Endothelial cell of umbilical vein (primary cell): ENCODE results near the gene PPP1R12A. TPM values are rescaled to one million over a fixed set of nuclear protein-coding genes. Genes with fewer than 3 reads are reported as not detected.

Experiments
- BruUV-seq: library from RNA; stranded (reverse); fragments of 400-500 nt; replicated peaks from 2 replicates; lab custom pipeline; 2021; lab: Mats Ljungman, UMichigan
- CTCF ChIA-PET: fragments of 300-600, 350-600 bp; sonication (Branson Sonifier 250); formaldehyde crosslinking; loops from one replicate; lab custom pipeline; 2021; ENCODE audit warnings: antibody characterized with exemption, inconsistent platforms; lab: Charles Lee
- POLR2A ChIA-PET: fragments of 300-600, 350-600 bp; sonication (Branson Sonifier 250); formaldehyde crosslinking; loops from one replicate; lab custom pipeline; 2021; ENCODE audit warnings: antibody characterized with exemption, inconsistent platforms; lab: Charles Lee
- DNase-seq: peaks from one replicate; pipeline ENCODE4 v3.0.0-alpha.2; 2011; ENCODE audit warnings: low read depth, low spot score
- FAIRE-seq: peaks from 2 replicates; lab custom pipeline; 2011; peaks lifted over from hg19 to GRCh38; lab: Jason Lieb, UNC
- H2AFZ ChIP-seq: 2 replicates; pipeline ENCODE4 v1.6.0; 2012; ENCODE audit warnings: low read depth, low read length, control low read depth, inconsistent platforms
- H3K27ac ChIP-seq: 2 replicates; pipeline ENCODE4 v1.5.1; 2011; ENCODE audit warnings: low read depth, mild to moderate bottlenecking, control low read depth, low read length, moderate library complexity; ENCODE audit not compliant: insufficient read depth
- H3K27me3 ChIP-seq, 2 experiments: 2 replicates each; pipeline versions ENCODE4 v1.6.0 to v1.6.1; 2011; ENCODE audit warnings: low read length in 2 of 2, mixed read lengths in 1 of 2; ENCODE audit not compliant: control insufficient read depth in 2 of 2, insufficient read depth in 2 of 2
- H3K36me3 ChIP-seq, 2 experiments: 2 replicates in 1 of 2; 3 replicates in 1 of 2; pipeline ENCODE4 v1.5.1; 2011; ENCODE audit warnings: low read length in 2 of 2, mild to moderate bottlenecking in 1 of 2, moderate library complexity in 1 of 2; ENCODE audit not compliant: control insufficient read depth in 2 of 2, insufficient read depth in 2 of 2; ENCODE audit errors: extremely low read depth in 1 of 2
- H3K4me1 ChIP-seq: 3 replicates; pipeline ENCODE4 v1.5.1; 2011; ENCODE audit warnings: mild to moderate bottlenecking, low read length; ENCODE audit not compliant: control insufficient read depth, insufficient read depth; ENCODE audit errors: extremely low read depth
- H3K4me2 ChIP-seq: 2 replicates; pipeline ENCODE4 v1.6.1; 2011; ENCODE audit warnings: low read length, control low read depth, mixed read lengths; ENCODE audit not compliant: insufficient read depth
- H3K4me3 ChIP-seq, 3 experiments: fragments of 200-600 bp in 1 of 3; sonication (generic), shearing (Covaris generic) in 1 of 3; replicated peaks in 1 of 3; 2 replicates each; pipeline ENCODE4 v1.5.1; 2011 to 2016; ENCODE audit warnings: control low read depth in 3 of 3, low read length in 3 of 3, mild to moderate bottlenecking in 2 of 3, inconsistent platforms in 1 of 3, low read depth in 1 of 3, moderate library complexity in 1 of 3; ENCODE audit not compliant: insufficient read depth in 1 of 3
- H3K79me2 ChIP-seq: 2 replicates; pipeline ENCODE4 v1.6.0; 2012; ENCODE audit warnings: low read length, inconsistent platforms; ENCODE audit not compliant: control insufficient read depth, insufficient read depth
- H3K9ac ChIP-seq: replicated peaks from 2 replicates; pipeline ENCODE3; 2011; ENCODE audit warnings: low read length, control low read depth; ENCODE audit not compliant: insufficient read depth; ENCODE audit errors: extremely low read depth
- H3K9me1 ChIP-seq: replicated peaks from 3 replicates; pipeline ENCODE4 v1.6.0; 2011; ENCODE audit warnings: mild to moderate bottlenecking, low read length; ENCODE audit not compliant: control insufficient read depth, insufficient read depth; ENCODE audit errors: extremely low read depth
- H3K9me3 ChIP-seq: replicated peaks from 2 replicates; pipeline ENCODE4 v1.5.1; 2012; ENCODE audit warnings: low read length, inconsistent platforms; ENCODE audit not compliant: control insufficient read depth, insufficient read depth
- H4K20me1 ChIP-seq: replicated peaks from 2 replicates; pipeline ENCODE3; 2011; ENCODE audit warnings: mild to moderate bottlenecking, low read length; ENCODE audit not compliant: control insufficient read depth, insufficient read depth; ENCODE audit errors: extremely low read depth
- CTCF ChIP-seq, 2 donors: IDR thresholded peaks; 1 replicate in 1 of 2; 2 replicates in 1 of 2; pipeline ENCODE4 v1.5.1; 2011; ENCODE audit warnings: low read length in 2 of 2, mild to moderate bottlenecking in 2 of 2, moderate library complexity in 2 of 2, control low read depth in 1 of 2, inconsistent platforms in 1 of 2, low read depth in 1 of 2; ENCODE audit not compliant: insufficient read depth in 1 of 2; ENCODE audit errors: extremely low read depth in 1 of 2
- EZH2 ChIP-seq: IDR thresholded peaks from 2 replicates; pipeline ENCODE4 v1.6.1; 2012; ENCODE audit warnings: borderline replicate concordance, low read depth, mild to moderate bottlenecking, moderate library complexity, low read length, inconsistent platforms; ENCODE audit not compliant: severe bottlenecking
- FOS ChIP-seq: IDR thresholded peaks from 2 replicates; pipeline ENCODE4 v1.6.1; 2011; ENCODE audit warnings: mild to moderate bottlenecking, low read length, moderate library complexity, borderline replicate concordance; ENCODE audit not compliant: insufficient read depth
- JUN ChIP-seq: IDR thresholded peaks from 2 replicates; pipeline ENCODE4 v1.6.1; 2011; ENCODE audit warnings: borderline replicate concordance, low read depth; ENCODE audit not compliant: insufficient read length, insufficient read depth
- MAX ChIP-seq: IDR thresholded peaks from 2 replicates; pipeline ENCODE4 v1.6.1; 2011; ENCODE audit not compliant: insufficient read depth, insufficient read length
- MYC ChIP-seq: IDR thresholded peaks from one replicate; pipeline ENCODE4 v1.6.1; 2011; ENCODE audit warnings: mild to moderate bottlenecking, low read depth, low read length
- POLR2A ChIP-seq: IDR thresholded peaks from 2 replicates; pipeline ENCODE4 v1.6.1; 2012; ENCODE audit warnings: low read depth, mild to moderate bottlenecking, control low read depth, low read length
- POLR2AphosphoS5 ChIP-seq: IDR thresholded peaks from 2 replicates; pipeline ENCODE4 v1.6.1; 2012; ENCODE audit warnings: low read depth, mild to moderate bottlenecking, control low read depth, low read length, moderate library complexity; ENCODE audit not compliant: insufficient read depth
- dilution Hi-C: fragments of 300-500 bp; cut with MboI; formaldehyde crosslinking; loops from one replicate; pipeline ENCODE4 v1.15.0; 2019; ENCODE audit warnings: low sequenced_read_pairs; ENCODE audit not compliant: extremely low pct_ligation_motif_present
- intact Hi-C: fragments of 100-400 bp; cut with micrococcal nuclease; formaldehyde crosslinking; loops from one replicate; pipeline ENCODE4 v1.10.0; 2022
- polyA plus RNA-seq, 4 experiments: library from polyadenylated mRNA; depleted of rRNA in 3 of 4; stranded (reverse) in 3 of 4; unstranded in 1 of 4; fragments of >200 nt; gene quantifications; 2 replicates each; pipeline versions ENCODE4 v1.2.1 to v1.2.3, GENCODE V29; 2011 to 2012; ENCODE audit warnings: missing spikeins in 1 of 4
- total RNA-seq: library from RNA; stranded (reverse); gene quantifications from 2 replicates; pipeline ENCODE4 v1.2.3, GENCODE V29; 2021

The PPP1R12A gene
- total and polyA plus RNA-seq, 2 donors (not counting 3 experiments of a cell fraction or from before 2014, with no cell fraction given): 12.9 to 83.9 TPM

DNA sequence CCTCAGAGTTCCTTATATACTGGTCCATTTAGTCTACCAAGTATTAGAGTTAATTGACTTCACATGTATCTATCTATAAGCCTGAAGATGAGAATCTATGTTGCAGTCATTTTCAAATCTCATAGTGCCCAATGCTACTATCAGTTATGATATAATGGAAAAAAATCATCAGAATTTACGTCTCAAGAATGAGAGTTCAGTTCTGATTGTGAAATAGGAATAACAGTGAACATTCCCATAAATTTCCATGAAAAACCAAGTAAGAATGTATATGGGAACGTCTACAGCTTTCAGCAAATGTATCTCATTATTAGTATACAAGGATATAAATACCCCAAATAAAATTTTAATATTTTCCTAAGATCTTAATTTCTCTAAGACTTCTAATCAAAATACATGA, 77.2 kb downstream of the PPP1R12A start:
- Histone ChIP-seq H3K9ac (no peak overlapping the region), H3K9me3 (no peaks in the 10 kb centered on the region), H3K4me3 (no peak overlapping the region), H2AFZ (no peak overlapping the region), H3K4me2 (no peak overlapping the region), H3K4me1 (no peaks in the 10 kb centered on the region), H3K27ac (no peak overlapping the region), H4K20me1 (peaks cover 5% of the 10 kb centered on the region), H3K27me3 (no peaks in the 10 kb centered on the region), H3K9me1 (no peaks in the 10 kb centered on the region), H3K79me2 (peaks cover 79% of the 10 kb centered on the region), H3K36me3 (no peaks in the 10 kb centered on the region)
- dilution Hi-C loops: no loop called here
- TF ChIP-seq POLR2AphosphoS5: no peak
- no TSS peak for BruUV-seq
- ChIA-PET POLR2A (no interaction called here), CTCF (interaction anchor here (1.2 kb wide), 1 partner anchor 329 kb away, joined by 3 read pairs; no protein-coding TSS in a partner anchor)
- DNase-seq (no peak), FAIRE-seq (no peak)
- intact Hi-C loops: no loop called here

DNA sequence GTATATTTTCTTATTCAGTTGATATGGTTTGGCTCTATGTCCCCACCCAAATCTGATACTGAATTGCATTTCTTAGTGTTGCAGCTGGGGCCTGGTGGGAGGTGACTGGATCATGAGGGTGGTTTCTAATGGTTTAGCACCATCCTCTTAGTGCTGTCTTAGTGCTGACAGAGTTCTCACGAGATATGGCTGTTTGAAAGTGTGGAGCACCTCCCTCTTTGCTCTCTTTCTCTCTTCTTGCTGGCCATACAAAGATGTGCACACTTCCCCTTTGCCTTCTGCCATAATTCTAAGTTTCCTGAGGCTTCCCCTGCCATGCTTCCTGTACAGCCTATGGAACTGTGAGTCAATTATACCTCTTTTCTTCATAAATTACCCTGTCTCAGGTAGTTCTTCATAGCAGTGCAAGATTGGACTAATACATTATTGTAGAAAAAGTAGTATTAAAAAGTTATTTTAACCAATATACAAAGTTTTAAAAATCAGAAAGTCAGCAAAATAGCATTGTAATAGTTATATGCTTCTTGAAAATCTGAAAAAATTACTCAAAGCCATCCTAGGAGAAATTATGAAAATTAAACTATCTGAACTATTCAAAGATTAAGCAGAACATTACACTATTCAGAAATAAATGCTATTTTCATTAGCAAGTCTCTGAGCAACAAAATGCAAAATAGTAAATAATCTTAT, 84.1 kb downstream of the PPP1R12A start:
- Histone ChIP-seq H3K4me1 (peaks cover 13% of the 10 kb centered on the region), H3K79me2 (peaks cover 61% of the 10 kb centered on the region), H3K9ac (no peak overlapping the region), H3K4me3 (no peak overlapping the region), H2AFZ (no peak overlapping the region), H3K36me3 (no peaks in the 10 kb centered on the region), H3K4me2 (no peak overlapping the region), H3K27me3 (no peaks in the 10 kb centered on the region), H3K9me3 (no peaks in the 10 kb centered on the region), H4K20me1 (no peaks in the 10 kb centered on the region), H3K27ac (no peak overlapping the region), H3K9me1 (no peaks in the 10 kb centered on the region)
- BruUV-seq: no TSS peak
- FAIRE-seq: no peak
- DNase-seq: no peak
- TF ChIP-seq EZH2: no peak
- no peak for TF ChIP-seq MYC
- TF ChIP-seq FOS: no peak
- TF ChIP-seq POLR2A: no peak
- TF ChIP-seq JUN: no peak
- no peak for TF ChIP-seq CTCF (IDR thresholded peaks at IDR 0.05; ENCODE audit: extremely low read depth in 1 of 2, insufficient read depth in 1 of 2, low read depth in 1 of 2, low read length in 2 of 2)
- no peak for TF ChIP-seq MAX
- ChIA-PET CTCF (interaction anchor here (0.9 to 1.1 kb wide), 2 partner anchors 8 to 36 kb away, joined by 3 to 4 read pairs; no protein-coding TSS in a partner anchor), POLR2A (no interaction called here)
- dilution Hi-C loops (no loop called here), intact Hi-C loops (no loop called here)
